Osteoblast (primary cell): ENCODE data around the gene SLC29A1. TPM values are rescaled to one million over a fixed set of nuclear protein-coding genes. Genes with fewer than 3 reads are reported as not detected.

ENCODE experiments used
- DNase-seq: peaks from one replicate; pipeline ENCODE4 v3.0.0; 2011; ENCODE audit warnings: low spot score, mixed read lengths; ENCODE audit not compliant: insufficient read length; ENCODE audit errors: missing footprints
- H2AFZ ChIP-seq: 2 replicates; pipeline ENCODE4 v1.6.0; 2011; ENCODE audit warnings: mild to moderate bottlenecking, low read length
- H3K27ac ChIP-seq: 2 replicates; pipeline ENCODE4 v1.5.1; 2011; ENCODE audit warnings: mild to moderate bottlenecking, low read depth, low read length, moderate library complexity
- H3K27me3 ChIP-seq: 2 replicates; pipeline ENCODE4 v1.6.0; 2012; ENCODE audit warnings: mild to moderate bottlenecking, control low read depth, inconsistent platforms, low read length, moderate library complexity; ENCODE audit not compliant: insufficient read depth
- H3K36me3 ChIP-seq: 2 replicates; pipeline ENCODE4 v1.5.1; 2011; ENCODE audit warnings: mild to moderate bottlenecking, low read length, control low read depth, moderate library complexity; ENCODE audit not compliant: insufficient read depth
- H3K4me1 ChIP-seq: 2 replicates; pipeline ENCODE4 v1.5.1; 2011; ENCODE audit warnings: mild to moderate bottlenecking, low read length, control low read depth, moderate library complexity; ENCODE audit not compliant: insufficient read depth
- H3K4me2 ChIP-seq: 2 replicates; pipeline ENCODE4 v1.6.0; 2011; ENCODE audit warnings: mild to moderate bottlenecking, low read length; ENCODE audit not compliant: insufficient read depth
- H3K4me3 ChIP-seq: fragments of 200-600 bp; sonication (generic); 3 replicates; pipeline ENCODE4 v1.5.1; 2012; ENCODE audit warnings: mild to moderate bottlenecking, low read length, inconsistent platforms; ENCODE audit not compliant: insufficient read depth
- H3K79me2 ChIP-seq: 2 replicates; pipeline ENCODE4 v1.6.0; 2012; ENCODE audit warnings: mild to moderate bottlenecking, low read length, control low read depth, inconsistent platforms; ENCODE audit not compliant: insufficient read depth
- H3K9me3 ChIP-seq: 2 replicates; pipeline ENCODE4 v1.5.1; 2011; ENCODE audit warnings: low read depth, low read length, control low read depth
- H4K20me1 ChIP-seq: 2 replicates; pipeline ENCODE4 v1.6.0; 2012; ENCODE audit warnings: mild to moderate bottlenecking, low read length, control low read depth; ENCODE audit not compliant: insufficient read depth
- total RNA-seq: library from RNA; depleted of rRNA; stranded (reverse); fragments of >200 nt; gene quantifications from 2 replicates; pipeline ENCODE4 v1.2.3, GENCODE V29; 2012
- TF ChIP-seq, protein P1 (sequence below): IDR thresholded peaks from 2 replicates; pipeline ENCODE4 v1.5.1; 2011; ENCODE audit warnings: mild to moderate bottlenecking, low read depth, low read length, moderate library complexity; ENCODE audit errors: extremely low read depth

Gene SLC29A1
- total RNA-seq, 1 donor, result 8.0 TPM

DNA sequence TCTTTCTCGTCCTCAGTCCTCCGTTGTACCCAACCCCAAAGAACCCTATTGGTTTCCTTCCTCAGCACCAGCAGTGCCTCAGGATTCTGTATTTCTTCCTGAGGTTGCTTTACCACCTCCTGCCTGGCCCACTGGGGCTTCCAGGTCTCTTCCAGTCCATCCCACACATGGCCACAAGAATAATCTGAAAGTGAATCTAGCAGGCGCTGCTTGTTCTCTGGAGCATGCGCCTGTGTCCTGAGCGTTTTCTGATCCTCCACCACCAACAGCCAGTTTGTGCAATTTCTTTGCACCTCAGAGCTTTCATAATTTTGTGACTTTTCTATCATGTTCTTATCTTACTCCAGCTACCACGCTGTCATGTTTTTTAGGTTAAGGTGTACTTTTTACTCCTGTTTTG lies 11.9 kb downstream of the SLC29A1 start:
- Histone ChIP-seq H3K27me3 (no peaks in the 10 kb centered on the region), H3K4me1 (peaks cover 39% of the 10 kb centered on the region), H3K27ac (peak overlapping the region; percentile 2), H3K36me3 (peaks cover 8% of the 10 kb centered on the region), H3K4me3 (no peak overlapping the region), H2AFZ (peak overlapping the region; percentile 33), H3K9me3 (no peaks in the 10 kb centered on the region), H3K4me2 (no peak overlapping the region), H4K20me1 (no peaks in the 10 kb centered on the region), H3K79me2 (no peaks in the 10 kb centered on the region)
- peak; percentile 76 for DNase-seq
- TF ChIP-seq, protein P1, sequence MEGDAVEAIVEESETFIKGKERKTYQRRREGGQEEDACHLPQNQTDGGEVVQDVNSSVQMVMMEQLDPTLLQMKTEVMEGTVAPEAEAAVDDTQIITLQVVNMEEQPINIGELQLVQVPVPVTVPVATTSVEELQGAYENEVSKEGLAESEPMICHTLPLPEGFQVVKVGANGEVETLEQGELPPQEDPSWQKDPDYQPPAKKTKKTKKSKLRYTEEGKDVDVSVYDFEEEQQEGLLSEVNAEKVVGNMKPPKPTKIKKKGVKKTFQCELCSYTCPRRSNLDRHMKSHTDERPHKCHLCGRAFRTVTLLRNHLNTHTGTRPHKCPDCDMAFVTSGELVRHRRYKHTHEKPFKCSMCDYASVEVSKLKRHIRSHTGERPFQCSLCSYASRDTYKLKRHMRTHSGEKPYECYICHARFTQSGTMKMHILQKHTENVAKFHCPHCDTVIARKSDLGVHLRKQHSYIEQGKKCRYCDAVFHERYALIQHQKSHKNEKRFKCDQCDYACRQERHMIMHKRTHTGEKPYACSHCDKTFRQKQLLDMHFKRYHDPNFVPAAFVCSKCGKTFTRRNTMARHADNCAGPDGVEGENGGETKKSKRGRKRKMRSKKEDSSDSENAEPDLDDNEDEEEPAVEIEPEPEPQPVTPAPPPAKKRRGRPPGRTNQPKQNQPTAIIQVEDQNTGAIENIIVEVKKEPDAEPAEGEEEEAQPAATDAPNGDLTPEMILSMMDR, result no peak

DNA sequence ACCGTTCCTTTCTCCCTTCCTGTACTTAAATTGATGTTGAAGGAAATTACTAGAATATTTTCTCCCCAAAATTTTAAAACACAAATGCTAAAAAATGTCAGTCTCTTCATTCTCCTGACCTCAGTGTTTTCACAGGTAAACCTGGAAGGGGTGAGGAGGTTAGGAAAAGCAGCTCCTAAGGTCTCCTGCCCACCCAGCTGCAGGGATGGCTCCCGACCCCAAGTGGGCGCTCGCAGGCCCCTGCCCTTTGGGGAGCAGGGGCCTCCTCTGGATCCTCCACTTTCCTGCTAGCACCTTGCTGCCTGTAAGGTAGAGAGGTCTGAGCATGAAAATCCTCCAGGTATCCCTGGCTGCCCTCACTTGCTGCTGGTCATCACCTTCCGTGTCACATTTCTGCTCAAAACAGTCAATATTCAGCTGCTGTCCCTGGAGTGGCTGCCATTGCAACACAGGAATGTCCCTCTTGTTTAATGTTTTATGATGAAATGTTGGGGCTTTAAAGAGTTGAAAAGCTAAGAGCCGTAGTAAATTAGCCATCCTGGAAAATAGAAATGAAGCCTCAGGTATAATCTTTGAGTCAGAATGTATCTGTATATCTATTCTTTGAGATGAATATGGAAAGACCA lies 12.6 kb downstream of the SLC29A1 start:
- H3K79me2 ChIP-seq, result no peaks in the 10 kb centered on the region
- no peaks in the 10 kb centered on the region for H3K9me3 ChIP-seq
- DNase-seq, result no peak
- no peak overlapping the region for H3K27ac ChIP-seq
- no peak overlapping the region for H3K4me3 ChIP-seq
- TF ChIP-seq, protein P1, result no peak
- H2AFZ ChIP-seq, result no peak overlapping the region
- no peaks in the 10 kb centered on the region for H4K20me1 ChIP-seq
- H3K36me3 ChIP-seq, result peaks cover 8% of the 10 kb centered on the region
- peaks cover 39% of the 10 kb centered on the region for H3K4me1 ChIP-seq
- no peaks in the 10 kb centered on the region for H3K27me3 ChIP-seq
- H3K4me2 ChIP-seq, result no peak overlapping the region

DNA sequence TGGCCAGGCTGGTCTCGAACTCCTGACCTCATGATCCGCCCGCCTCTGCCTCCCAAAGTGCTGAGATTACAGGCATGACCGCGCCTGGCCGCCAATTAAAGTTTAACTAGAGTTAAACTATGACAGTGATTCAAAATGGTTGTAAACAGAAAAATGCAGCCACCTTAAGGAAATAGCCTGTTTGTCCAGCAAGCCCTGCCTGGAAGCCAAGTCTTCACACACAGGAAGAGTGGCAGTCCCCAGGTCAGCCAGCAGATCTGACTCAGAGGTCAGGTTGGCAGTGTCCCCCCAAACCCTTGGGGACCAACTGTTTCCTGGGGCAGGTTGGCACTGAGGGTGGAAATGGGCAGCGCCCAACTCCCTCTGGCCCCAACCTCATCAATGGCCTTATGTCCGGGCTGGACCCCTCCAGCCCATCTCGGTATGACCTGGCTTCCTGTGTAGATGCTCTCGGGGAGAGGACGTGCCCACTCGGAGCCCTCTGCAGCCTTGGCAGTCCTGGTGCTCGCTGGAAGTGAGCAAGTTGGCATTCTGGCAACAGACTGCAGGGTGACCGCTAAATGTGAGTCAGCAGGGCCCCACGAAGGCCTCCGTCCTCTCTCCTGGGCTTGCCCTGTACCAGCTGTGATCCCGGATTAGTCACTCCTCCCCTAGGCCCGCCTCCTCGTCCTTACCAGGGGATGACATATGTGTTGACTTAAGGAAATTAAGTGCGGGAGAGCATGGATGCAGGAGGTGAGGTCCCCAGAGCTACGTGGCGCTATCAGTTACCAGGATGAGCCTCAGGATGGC lies 13.8 kb downstream of the SLC29A1 start:
- DNase-seq, result peak; percentile 99
- no peaks in the 10 kb centered on the region for H3K27me3 ChIP-seq
- peak overlapping the region; percentile 93 for H2AFZ ChIP-seq
- H3K4me3 ChIP-seq, result peak overlapping the region; percentile 78
- H3K9me3 ChIP-seq, result no peaks in the 10 kb centered on the region
- H3K4me2 ChIP-seq, result peak overlapping the region; percentile 92
- peaks cover 39% of the 10 kb centered on the region for H3K4me1 ChIP-seq
- TF ChIP-seq, protein P1, result no peak
- peaks cover 2% of the 10 kb centered on the region for H3K36me3 ChIP-seq
- peak overlapping the region; percentile 60 for H3K27ac ChIP-seq
- H4K20me1 ChIP-seq, result no peaks in the 10 kb centered on the region
- no peaks in the 10 kb centered on the region for H3K79me2 ChIP-seq

DNA sequence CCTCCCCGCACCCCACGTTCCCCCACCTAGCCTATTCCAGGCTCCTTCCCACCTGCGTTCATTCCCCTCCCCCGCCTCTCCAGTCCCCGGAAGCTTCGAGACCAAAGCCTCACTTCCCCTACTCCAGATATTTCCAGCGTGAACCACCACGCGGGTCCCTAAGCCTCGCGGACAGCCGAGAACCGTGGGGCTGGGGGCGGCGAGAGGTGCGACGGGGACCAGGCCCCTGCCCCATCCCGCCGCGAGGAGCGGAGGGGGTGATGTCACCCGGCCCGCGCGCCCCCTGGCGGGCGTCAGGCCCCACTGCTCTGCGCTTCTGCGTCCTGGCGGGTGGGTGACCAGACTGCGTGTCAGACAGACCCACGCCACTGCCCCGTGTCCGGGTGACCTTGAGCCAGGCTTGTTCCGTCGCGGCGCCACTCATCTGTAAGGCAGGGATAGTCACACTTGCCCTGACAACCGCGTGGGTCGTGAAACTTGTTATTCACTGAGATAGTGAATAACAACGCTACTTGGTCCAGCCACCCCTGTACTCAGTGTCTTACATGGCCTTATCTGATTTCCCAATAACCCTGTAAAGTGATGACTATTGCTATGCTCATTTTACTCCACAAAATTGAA lies 14.5 kb downstream of the SLC29A1 start:
- Histone ChIP-seq H3K79me2 (no peaks in the 10 kb centered on the region), H3K36me3 (no peaks in the 10 kb centered on the region), H3K27me3 (no peaks in the 10 kb centered on the region), H3K4me1 (peaks cover 39% of the 10 kb centered on the region), H3K27ac (peak overlapping the region; percentile 60), H3K4me2 (peak overlapping the region; percentile 92), H2AFZ (peak overlapping the region; percentile 93), H3K9me3 (no peaks in the 10 kb centered on the region), H3K4me3 (peak overlapping the region; percentile 78), H4K20me1 (no peaks in the 10 kb centered on the region)
- DNase-seq, result peak; percentile 97
- TF ChIP-seq, protein P1, result peak; percentile 84
